Bone marrow (tissue), 2 donors: ENCODE results near the gene TRABD2A.
A peak's percentile ranks its signal among the peaks of the same experiment; 100 is the strongest.

Experiments
- DNase-seq, 2 donors: peaks; one replicate each; lab custom pipeline; 2025; lab: John Stamatoyannopoulos, UW

The TRABD2A gene

GRCh38 chr2:84849271-84849952 is 31.5 kb downstream of the TRABD2A start:
- DNase-seq, result no peak

DNA sequence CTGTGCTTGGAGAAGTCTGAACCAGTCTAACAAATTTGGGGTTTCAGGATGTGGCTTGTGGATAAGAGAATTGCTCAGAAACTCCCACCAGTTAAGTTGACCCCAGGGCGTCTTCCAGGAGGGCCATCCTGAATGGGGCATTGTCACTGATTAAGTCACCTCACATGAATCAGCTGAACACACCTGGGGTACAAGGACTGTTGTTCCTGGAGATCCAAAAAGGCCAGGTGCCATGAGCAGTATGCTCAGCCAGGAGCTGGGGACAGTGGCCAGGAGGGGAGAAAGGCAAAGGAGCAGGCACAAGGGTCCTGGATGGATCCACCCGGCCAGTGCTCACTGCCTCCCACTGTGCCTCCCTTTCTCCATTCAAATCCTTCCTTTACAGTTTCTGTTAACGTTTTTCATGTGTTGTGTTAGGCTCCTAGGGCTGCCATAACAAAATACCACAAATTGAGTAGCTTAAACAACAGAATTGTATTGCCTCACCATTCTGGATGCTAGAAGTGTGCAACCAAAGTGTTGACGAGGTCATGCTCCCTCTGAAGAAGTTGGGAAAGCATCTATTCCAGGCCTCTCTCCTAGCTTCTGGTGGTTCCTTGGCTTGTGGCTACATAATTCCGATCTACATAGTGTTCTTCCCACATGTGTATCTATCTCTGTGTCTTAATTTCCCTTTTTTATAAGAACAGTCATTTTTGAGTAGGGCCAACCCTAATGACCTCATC is 33.4 kb downstream of the TRABD2A start:
- no peak for DNase-seq

DNA sequence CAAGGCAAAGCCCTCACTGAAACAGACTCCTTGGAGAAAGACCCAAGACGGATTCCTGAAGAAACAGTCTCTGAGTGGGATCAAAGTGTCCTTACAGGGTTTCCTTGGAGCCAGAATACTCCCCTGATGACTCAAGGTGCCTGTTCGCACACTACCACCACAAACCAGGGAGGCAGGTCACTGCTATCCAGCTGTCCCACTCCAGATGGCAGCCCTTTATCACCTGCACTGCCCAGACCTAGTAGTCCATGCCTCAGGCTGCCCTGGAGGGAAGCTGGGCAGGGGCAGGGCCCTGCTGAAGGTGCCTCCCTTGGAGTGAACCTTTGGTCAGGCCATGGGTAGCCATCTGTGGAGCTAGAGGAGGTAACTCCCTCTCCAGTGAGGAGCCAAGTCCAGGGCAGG is 34.1 kb downstream of the TRABD2A start:
- DNase-seq, result no peak

DNA sequence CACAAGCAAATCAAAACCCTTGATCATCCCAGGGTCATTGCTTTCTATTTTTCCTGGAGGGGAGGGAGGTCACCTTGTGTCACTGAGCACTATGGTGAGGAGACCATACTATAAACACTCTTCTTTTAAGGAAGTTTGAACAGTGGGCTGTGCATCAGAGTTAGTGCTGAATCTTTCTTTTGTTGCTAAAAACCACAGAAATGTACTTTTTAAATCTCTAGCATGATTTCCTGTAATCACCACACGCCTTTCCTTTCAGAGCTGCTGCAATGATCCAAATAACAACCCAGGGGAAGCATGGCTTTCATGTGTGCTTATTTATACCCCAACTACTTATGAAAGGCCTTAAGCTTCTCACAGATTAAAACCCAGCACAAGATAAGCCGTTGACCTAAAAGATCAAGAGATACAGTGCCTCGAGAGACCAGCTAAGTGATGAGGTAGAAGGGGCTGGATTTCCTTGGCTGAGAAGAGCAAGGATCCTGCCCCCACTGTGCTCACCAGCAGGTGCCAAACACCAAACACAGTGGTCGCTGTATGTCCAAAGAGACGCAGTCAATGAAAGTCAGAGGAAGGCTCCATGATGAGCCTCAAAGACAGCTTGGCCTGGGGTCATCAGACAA is 34.7 kb downstream of the TRABD2A start:
- peak in 1 of 2 donors; percentile 29 for DNase-seq

- no peak for DNase-seq
These were observed 36.7 kb downstream of the TRABD2A start for GRCh38 chr2:84844141-84844540.

GRCh38 chr2:84841577-84841976 is 39.3 kb downstream of the TRABD2A start:
- no peak for DNase-seq

DNA sequence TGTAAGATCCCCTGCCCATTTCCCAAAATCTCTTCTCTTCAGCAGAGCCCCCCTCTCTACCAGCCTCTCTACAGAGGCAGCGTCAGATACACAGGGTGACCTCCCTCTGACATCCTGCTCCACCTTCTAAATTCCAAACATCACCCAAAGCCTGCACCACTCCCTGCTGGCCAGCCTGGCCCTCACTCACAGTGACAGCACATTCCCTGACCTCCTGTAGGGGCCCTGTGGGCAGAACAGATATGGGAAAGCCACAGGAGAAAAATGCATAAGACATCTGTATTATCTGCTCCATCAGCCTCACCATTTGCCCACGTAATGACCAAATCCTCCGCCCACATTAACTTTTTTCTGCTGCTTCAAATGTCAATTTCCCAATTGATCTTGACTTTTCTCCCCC is 40.6 kb downstream of the TRABD2A start:
- DNase-seq, result no peak

DNA sequence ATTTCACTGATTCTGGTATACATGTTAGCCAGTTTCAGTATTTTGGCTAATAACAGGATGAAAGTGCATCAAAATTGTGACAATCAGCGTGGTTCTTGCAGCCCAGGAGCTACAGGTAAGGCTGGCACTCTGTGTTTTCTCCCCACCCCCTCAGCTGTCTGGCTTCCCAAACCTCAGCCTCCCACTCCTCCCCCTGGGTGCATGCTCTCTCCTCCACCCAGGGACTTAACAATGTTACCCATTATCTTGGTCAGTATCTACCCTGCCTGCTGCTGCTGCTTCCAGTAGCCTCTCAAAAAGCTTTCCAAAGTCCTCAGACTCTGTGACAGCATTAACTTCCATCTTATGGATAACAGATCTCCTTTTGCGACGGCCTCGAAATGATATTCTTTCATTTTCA is 41.0 kb downstream of the TRABD2A start:
- DNase-seq, result no peak

DNA sequence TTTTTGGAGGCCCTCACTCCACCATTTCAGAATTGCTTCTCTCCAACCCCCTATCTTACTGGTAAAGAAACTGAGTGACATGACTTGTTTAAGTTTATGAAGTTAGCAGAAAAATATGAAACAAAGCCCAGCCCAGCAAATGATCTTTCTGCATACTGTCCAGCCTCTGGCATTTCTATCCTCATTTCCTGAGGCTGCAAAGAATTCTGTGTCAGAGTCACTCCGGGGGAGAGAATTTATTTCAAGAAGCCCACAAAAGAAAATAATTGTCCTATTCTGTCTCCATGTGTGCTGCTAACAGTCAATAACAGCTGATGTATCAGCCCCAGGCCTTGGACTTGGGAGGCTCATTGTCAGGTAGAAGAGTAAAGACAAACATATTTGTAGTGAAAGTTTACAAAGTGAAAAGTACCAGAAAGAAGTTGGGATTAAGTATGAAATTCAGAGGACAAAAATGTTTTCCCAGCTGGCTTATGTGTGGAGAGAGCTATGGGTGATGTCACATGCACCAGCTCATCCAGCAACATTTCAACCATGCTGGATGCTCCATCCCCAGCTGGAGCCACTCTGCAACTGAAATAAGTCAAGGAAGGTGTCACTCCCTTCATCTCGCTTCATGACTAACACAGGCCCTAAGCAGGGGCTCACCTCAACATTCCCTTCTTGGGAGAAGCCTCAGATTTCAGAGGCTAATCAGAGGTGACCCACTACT is 42.3 kb downstream of the TRABD2A start:
- no peak for DNase-seq

- no peak for DNase-seq
These were observed 44.7 kb downstream of the TRABD2A start for GRCh38 chr2:84836215-84836614.

GRCh38 chr2:84833481-84834150 is 47.3 kb downstream of the TRABD2A start:
- no peak for DNase-seq

GRCh38 chr2:84832772-84833461 is 48.0 kb downstream of the TRABD2A start:
- DNase-seq, result peak; percentile 25 to 58

DNA sequence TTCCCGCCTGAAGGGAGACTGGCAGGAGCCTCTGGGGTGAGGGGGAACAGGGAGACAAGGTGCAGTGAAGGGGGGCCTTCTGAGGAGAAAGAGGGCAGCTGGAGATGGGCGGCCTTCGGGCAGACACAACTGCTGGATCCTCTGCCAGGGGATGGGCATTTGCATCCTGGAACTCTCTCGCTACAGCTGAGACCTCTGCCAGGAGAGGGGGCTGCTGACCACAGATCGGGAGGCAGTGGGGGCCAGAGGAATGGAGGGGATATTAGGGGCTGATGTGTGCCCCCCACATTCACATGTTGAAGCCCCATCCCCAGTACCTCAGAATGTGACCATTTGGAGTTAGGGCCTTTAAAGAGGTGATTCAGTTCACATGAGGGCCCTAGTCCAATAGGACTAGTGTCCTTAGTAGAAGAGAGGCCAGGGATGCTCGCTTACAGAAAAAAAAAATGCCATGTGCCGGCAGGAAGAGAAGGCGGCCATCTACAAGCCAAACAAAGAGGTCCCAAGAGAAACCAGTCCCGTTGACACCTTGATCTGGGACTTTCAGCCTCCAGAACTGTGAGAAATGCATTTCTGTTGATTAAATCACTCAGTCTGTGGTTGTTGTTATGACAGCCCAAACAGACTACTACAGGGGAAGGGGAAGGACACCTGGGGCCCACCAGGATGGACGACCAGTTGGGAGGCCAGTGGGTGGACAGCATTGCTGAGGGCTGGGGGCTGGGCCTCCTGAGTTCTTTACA is 50.0 kb downstream of the TRABD2A start:
- DNase-seq, result no peak

DNA sequence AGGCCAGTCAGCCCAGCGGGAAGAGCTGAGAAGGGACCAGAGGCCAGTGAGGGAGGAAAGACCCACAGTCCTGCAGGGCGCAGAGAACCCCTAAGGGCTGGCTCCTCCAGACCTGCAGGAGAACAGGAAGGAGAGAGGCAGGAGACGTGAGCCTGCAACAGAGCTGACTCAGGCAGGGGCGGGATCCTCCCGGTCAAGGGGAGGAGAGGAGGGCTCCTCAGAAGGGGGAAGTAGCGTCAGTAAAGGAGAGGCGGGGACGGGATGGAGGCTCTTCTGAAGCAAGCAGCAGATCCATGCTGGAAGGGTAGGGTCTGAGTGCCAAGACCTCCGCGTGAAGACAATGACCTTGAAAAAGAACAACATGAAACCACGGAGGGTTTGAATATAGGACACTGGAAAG is 50.8 kb downstream of the TRABD2A start:
- DNase-seq, result peak; percentile 40 to 43

- DNase-seq, result no peak
These were observed 51.2 kb downstream of the TRABD2A start for GRCh38 chr2:84829693-84830092.

DNA sequence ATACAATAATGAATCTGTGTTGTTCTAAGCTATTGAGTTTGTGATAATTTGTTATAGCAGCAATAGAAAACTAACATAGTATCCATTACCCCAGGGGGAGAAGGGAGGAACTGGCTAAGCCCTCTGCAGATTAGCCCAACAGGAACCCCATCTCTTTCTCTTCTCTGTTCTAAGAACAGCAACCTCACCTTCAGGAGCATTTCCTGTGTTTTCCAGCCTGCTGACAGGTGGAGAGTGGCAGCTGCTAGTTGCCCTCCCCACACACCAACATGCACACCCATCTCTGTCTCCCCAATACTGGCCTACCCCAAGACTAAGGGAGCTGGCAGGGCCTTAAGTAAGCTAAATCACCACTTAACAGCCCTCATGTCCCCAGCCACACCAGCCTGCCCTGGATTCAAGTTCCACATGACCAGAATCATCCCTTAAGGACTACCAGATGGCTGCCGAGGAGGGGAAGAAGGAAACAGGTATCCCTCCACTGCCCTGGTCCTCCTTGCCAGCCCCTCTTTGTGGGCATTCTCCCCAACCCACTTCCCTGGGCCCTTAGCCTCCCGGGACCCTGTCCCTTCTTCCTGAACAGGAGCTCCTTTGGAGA is 52.8 kb downstream of the TRABD2A start:
- DNase-seq, result no peak

GRCh38 chr2:84823788-84824187 is 57.1 kb downstream of the TRABD2A start:
- DNase-seq, result no peak

- DNase-seq, result no peak
These were observed 57.7 kb downstream of the TRABD2A start for GRCh38 chr2:84823229-84823628.

- DNase-seq, result no peak
These were observed 59.1 kb downstream of the TRABD2A start for GRCh38 chr2:84821806-84822205.

DNA sequence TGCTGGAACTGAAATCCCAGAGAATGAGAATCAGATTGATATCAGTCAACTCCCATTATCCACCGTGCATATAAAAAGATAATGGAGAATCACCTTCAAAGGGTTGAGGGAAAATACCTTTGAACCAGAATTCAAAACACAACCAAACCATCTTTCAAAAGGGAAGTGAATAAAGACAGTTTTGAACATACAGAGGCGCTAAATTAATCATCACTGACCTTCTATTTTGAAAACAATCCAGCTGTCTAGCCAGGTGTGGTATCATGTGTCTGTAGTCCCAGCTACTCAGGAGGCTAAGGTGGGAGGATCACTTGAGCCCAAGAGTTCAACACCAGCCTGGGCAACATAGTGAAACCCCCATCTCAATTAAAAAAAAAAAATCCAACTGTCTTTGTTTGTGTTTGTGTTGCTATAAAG is 63.6 kb downstream of the TRABD2A start:
- no peak for DNase-seq
